Urothelium cell line (cell line): Measurements from ENCODE around the gene RUNX2.

ENCODE experiments used
- DNase-seq: peaks from one replicate; pipeline ENCODE4 v3.0.0; 2011; ENCODE audit warnings: low spot score, mixed read lengths
- FAIRE-seq: peaks from 2 replicates; lab custom pipeline; 2011; peaks lifted over from hg19 to GRCh38; lab: Jason Lieb, UNC

RUNX2 gene

GRCh38 chr6:45350186-45350710 is 22.1 kb downstream of the RUNX2 start:
- DNase-seq (no peak), FAIRE-seq (no peak)

- FAIRE-seq (no peak), DNase-seq (no peak)
Measured at GRCh38 chr6:45351076-45351475, 22.9 kb downstream of the RUNX2 start.

- DNase-seq (no peak), FAIRE-seq (no peak)
Measured at GRCh38 chr6:45351667-45352066, 23.5 kb downstream of the RUNX2 start.

- FAIRE-seq (no peak), DNase-seq (no peak)
Measured at GRCh38 chr6:45353654-45354053, 25.5 kb downstream of the RUNX2 start.

- DNase-seq (no peak), FAIRE-seq (no peak)
Measured at GRCh38 chr6:45364466-45364865, 36.3 kb downstream of the RUNX2 start.

- no peak for DNase-seq
- FAIRE-seq: no peak
Measured at GRCh38 chr6:45365036-45365435, 36.9 kb downstream of the RUNX2 start.

GRCh38 chr6:45366534-45366933 is 38.4 kb downstream of the RUNX2 start:
- DNase-seq (no peak), FAIRE-seq (no peak)

- DNase-seq (no peak), FAIRE-seq (no peak)
Measured at GRCh38 chr6:45367999-45368398, 39.9 kb downstream of the RUNX2 start.

GRCh38 chr6:45369870-45370269 is 41.7 kb downstream of the RUNX2 start:
- DNase-seq: no peak
- FAIRE-seq: no peak

GRCh38 chr6:45371924-45372573 is 43.9 kb downstream of the RUNX2 start:
- no peak for FAIRE-seq
- DNase-seq: no peak

GRCh38 chr6:45375449-45375848 is 47.3 kb downstream of the RUNX2 start:
- no peak for FAIRE-seq

GRCh38 chr6:45376310-45377042 is 48.3 kb downstream of the RUNX2 start:
- FAIRE-seq (no peak), DNase-seq (no peak)

More at GRCh38 chr6:45375449-45375848, 47.3 kb downstream of the RUNX2 start:
- no peak for DNase-seq

GRCh38 chr6:45377043-45377553 is 49.0 kb downstream of the RUNX2 start:
- FAIRE-seq (no peak), DNase-seq (no peak)

GRCh38 chr6:45377554-45378333 is 49.6 kb downstream of the RUNX2 start, which contains the start of gene SUPT3H:
Gene SUPT3H, minus strand, starts transcription at chr6:45377934.
- FAIRE-seq: no peak
- no peak for DNase-seq

- DNase-seq: no peak
- FAIRE-seq: no peak
Measured at GRCh38 chr6:45378334-45378926, 50.3 kb downstream of the RUNX2 start.

GRCh38 chr6:45382391-45382790 is 54.3 kb downstream of the RUNX2 start:
- DNase-seq: no peak

GRCh38 chr6:45386501-45386900 is 58.4 kb downstream of the RUNX2 start:
- FAIRE-seq (no peak), DNase-seq (no peak)

More at GRCh38 chr6:45382391-45382790, 54.3 kb downstream of the RUNX2 start:
- no peak for FAIRE-seq

- FAIRE-seq (peak; percentile 20), DNase-seq (peak; percentile 21)
Measured at GRCh38 chr6:45387236-45387635, 59.1 kb downstream of the RUNX2 start.

- DNase-seq (no peak), FAIRE-seq (no peak)
Measured at GRCh38 chr6:45388328-45388727, 60.2 kb downstream of the RUNX2 start.

- FAIRE-seq: no peak
- no peak for DNase-seq
Measured at GRCh38 chr6:45394586-45395095, 66.5 kb downstream of the RUNX2 start.
